Keratinocyte (primary cell): ENCODE measurements around the gene FGB. TPM values are rescaled to one million over a fixed set of nuclear protein-coding genes. Genes with fewer than 3 reads are reported as not detected.

Source experiments
- DNase-seq: peaks from one replicate; pipeline ENCODE4 v3.0.0-alpha.2; 2011; ENCODE audit warnings: low read depth, missing footprints, low spot score
- FAIRE-seq: peaks from 2 replicates; lab custom pipeline; 2011; peaks lifted over from hg19 to GRCh38; lab: Jason Lieb, UNC
- H2AFZ ChIP-seq: 2 replicates; pipeline ENCODE4 v1.6.0; 2012; ENCODE audit warnings: low read length, control low read depth, inconsistent platforms; ENCODE audit not compliant: control insufficient read depth
- H3K27ac ChIP-seq: 2 replicates; pipeline ENCODE4 v1.5.1; 2011; ENCODE audit warnings: low read length; ENCODE audit not compliant: control insufficient read depth, insufficient read depth
- H3K27me3 ChIP-seq: 3 replicates; pipeline ENCODE4 v1.6.0; 2011; ENCODE audit warnings: low read length; ENCODE audit not compliant: control insufficient read depth, insufficient read depth; ENCODE audit errors: extremely low read depth
- H3K36me3 ChIP-seq, 2 experiments: 2 replicates in 1 of 2; 3 replicates in 1 of 2; pipeline ENCODE4 v1.5.1; 2011; ENCODE audit warnings: low read length in 2 of 2, mild to moderate bottlenecking in 1 of 2; ENCODE audit not compliant: control insufficient read depth in 2 of 2, insufficient read depth in 2 of 2; ENCODE audit errors: extremely low read depth in 1 of 2
- H3K4me1 ChIP-seq: 3 replicates; pipeline ENCODE4 v1.5.1; 2011; ENCODE audit warnings: low read length; ENCODE audit not compliant: control insufficient read depth, insufficient read depth; ENCODE audit errors: extremely low read depth
- H3K4me2 ChIP-seq: 3 replicates; pipeline ENCODE4 v1.6.0; 2011; ENCODE audit warnings: low read depth, low read length; ENCODE audit not compliant: control insufficient read depth, insufficient read depth; ENCODE audit errors: extremely low read depth
- H3K4me3 ChIP-seq, 3 experiments: fragments of 200-600 bp in 1 of 3; sonication (generic) in 1 of 3; 2 replicates in 2 of 3; 3 replicates in 1 of 3; pipeline ENCODE4 v1.5.1; 2011 to 2016; ENCODE audit warnings: low read length in 3 of 3, mild to moderate bottlenecking in 3 of 3, control low read depth in 2 of 3, inconsistent platforms in 1 of 3, low read depth in 1 of 3, mixed read lengths in 1 of 3, mixed run types in 1 of 3, moderate library complexity in 1 of 3; ENCODE audit not compliant: control insufficient read depth in 2 of 3, insufficient read depth in 2 of 3; ENCODE audit errors: extremely low read depth in 1 of 3
- H3K79me2 ChIP-seq: 2 replicates; pipeline ENCODE4 v1.6.0; 2012; ENCODE audit warnings: low read length; ENCODE audit not compliant: control insufficient read depth, insufficient read depth
- H3K9ac ChIP-seq: 3 replicates; pipeline ENCODE4 v1.6.0; 2011; ENCODE audit warnings: low read length; ENCODE audit not compliant: control insufficient read depth, insufficient read depth; ENCODE audit errors: extremely low read depth
- H3K9me1 ChIP-seq: 3 replicates; pipeline ENCODE4 v1.6.0; 2011; ENCODE audit warnings: low read length; ENCODE audit not compliant: control insufficient read depth, insufficient read depth; ENCODE audit errors: extremely low read depth
- H3K9me3 ChIP-seq: 2 replicates; pipeline ENCODE4 v1.5.1; 2012; ENCODE audit warnings: low read depth, low read length; ENCODE audit not compliant: control insufficient read depth
- H4K20me1 ChIP-seq: 3 replicates; pipeline ENCODE4 v1.6.0; 2011; ENCODE audit warnings: low read length; ENCODE audit not compliant: control insufficient read depth, insufficient read depth; ENCODE audit errors: extremely low read depth
- CTCF ChIP-seq, 3 experiments: IDR thresholded peaks in 1 of 3; conservative IDR thresholded peaks in 1 of 3; optimal IDR thresholded peaks in 1 of 3; 2 replicates in 2 of 3; 3 replicates in 1 of 3; pipeline versions ENCODE3 to v1.5.1; 2011; ENCODE audit warnings: low read length in 3 of 3, mild to moderate bottlenecking in 3 of 3, moderate library complexity in 2 of 3, control low read depth in 1 of 3, inconsistent platforms in 1 of 3; ENCODE audit not compliant: insufficient read depth in 2 of 3; ENCODE audit errors: extremely low read depth in 1 of 3
- EZH2 ChIP-seq: IDR thresholded peaks from one replicate; pipeline ENCODE4 v1.6.1; 2012; ENCODE audit warnings: inconsistent platforms, mild to moderate bottlenecking, low read length, moderate library complexity
- dilution Hi-C: fragments of 300-500 bp; cut with MboI; formaldehyde crosslinking; loops from one replicate; pipeline ENCODE4 v1.7.0; 2020; ENCODE audit warnings: low sequenced_read_pairs; ENCODE audit not compliant: extremely low pct_ligation_motif_present
- polyA plus RNA-seq, 5 experiments: library from polyadenylated mRNA; depleted of rRNA in 3 of 5; stranded (reverse) in 3 of 5; stranded (forward) in 1 of 5; unstranded in 1 of 5; fragments of >200 nt; gene quantifications; 1 replicate in 1 of 5; 2 replicates in 3 of 5; 3 replicates in 1 of 5; pipeline versions ENCODE4 v1.2.1 to v1.2.3, GENCODE V29; 2011 to 2012; ENCODE audit warnings: missing spikeins in 2 of 5, low read depth in 1 of 5, low replicate concordance in 1 of 5

The FGB gene
- polyA plus RNA-seq, 1 donor (not counting 4 experiments of a cell fraction or from before 2014, with no cell fraction given), result not detected

GRCh38 chr4:154527308-154527707, 35.5 kb upstream of the FGB start:
- no peak for FAIRE-seq
- H3K4me3 ChIP-seq, result no peak overlapping the region
- no peaks in the 10 kb centered on the region for H3K79me2 ChIP-seq
- H3K9me3 ChIP-seq, result no peaks in the 10 kb centered on the region
- H3K4me2 ChIP-seq, result no peak overlapping the region
- H3K27me3 ChIP-seq, result no peaks in the 10 kb centered on the region
- no peak overlapping the region for H3K27ac ChIP-seq
- no peaks in the 10 kb centered on the region for H3K36me3 ChIP-seq
- peaks cover 11% of the 10 kb centered on the region for H3K4me1 ChIP-seq
- no peaks in the 10 kb centered on the region for H4K20me1 ChIP-seq
- no peak overlapping the region for H3K9ac ChIP-seq
- dilution Hi-C loops, result no loop called here
- H3K9me1 ChIP-seq, result no peaks in the 10 kb centered on the region
- no peak overlapping the region for H2AFZ ChIP-seq
- no peak for DNase-seq
- TF ChIP-seq CTCF (optimal IDR thresholded peaks at IDR 0.05 in 1 of 3, IDR thresholded peaks at IDR 0.05 in 1 of 3, conservative IDR thresholded peaks at IDR 0.05 in 1 of 3; ENCODE audit: extremely low read depth in 1 of 3, insufficient read depth in 2 of 3, low read length in 3 of 3), result no peak

- Histone ChIP-seq H3K27ac (no peak overlapping the region), H3K4me2 (no peak overlapping the region)
- DNase-seq, result no peak
Observed at GRCh38 chr4:154528869-154529268, 33.9 kb upstream of the FGB start.

More at GRCh38 chr4:154528869-154529268, 33.9 kb upstream of the FGB start:
- dilution Hi-C loops, result no loop called here
- no peak for TF ChIP-seq EZH2
- no peak for TF ChIP-seq CTCF (optimal IDR thresholded peaks at IDR 0.05 in 1 of 3, IDR thresholded peaks at IDR 0.05 in 1 of 3, conservative IDR thresholded peaks at IDR 0.05 in 1 of 3; ENCODE audit: extremely low read depth in 1 of 3, insufficient read depth in 2 of 3, low read length in 3 of 3)
- no peak overlapping the region for H3K4me3 ChIP-seq
- no peaks in the 10 kb centered on the region for H3K27me3 ChIP-seq
- no peaks in the 10 kb centered on the region for H4K20me1 ChIP-seq
- peaks cover 11% of the 10 kb centered on the region for H3K4me1 ChIP-seq
- no peak for FAIRE-seq
- H3K9me3 ChIP-seq, result no peaks in the 10 kb centered on the region
- H3K9me1 ChIP-seq, result no peaks in the 10 kb centered on the region
- no peaks in the 10 kb centered on the region for H3K79me2 ChIP-seq
- no peaks in the 10 kb centered on the region for H3K36me3 ChIP-seq
- no peak overlapping the region for H2AFZ ChIP-seq
- H3K9ac ChIP-seq, result no peak overlapping the region
